Measurements from ENCODE around the gene WNT3.

Gene WNT3

DNA sequence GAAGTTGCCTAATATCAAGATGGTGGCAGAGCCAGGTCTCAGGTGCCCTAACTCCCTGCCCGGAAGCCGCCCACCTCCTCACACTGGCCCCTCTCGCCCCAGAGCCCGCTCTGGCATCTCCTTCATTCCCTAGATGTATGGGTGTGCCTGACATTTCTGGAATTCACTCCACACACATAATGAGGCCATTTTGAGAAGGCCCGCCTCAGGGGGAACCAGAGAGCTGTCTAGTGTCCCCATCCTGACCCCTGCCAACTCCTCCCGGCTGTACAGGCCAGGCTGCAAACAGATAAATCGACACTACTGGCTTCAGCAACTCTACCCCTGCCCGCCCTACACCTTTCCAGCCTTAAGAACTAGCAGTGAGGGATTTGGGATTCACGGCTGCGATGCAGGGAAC, 7.7 kb downstream of the WNT3 start:
- no peak overlapping the region for H3K27ac ChIP-seq (ENCODE audit: extremely low read depth, low read depth, low read length)
- CTCF ChIA-PET = interaction anchor here (2.2 kb wide), 1 partner anchor 24 kb away, joined by 11 read pairs; no protein-coding TSS in a partner anchor
- H3K36me3 ChIP-seq (ENCODE audit: control insufficient read depth in 2 of 2, insufficient read depth in 1 of 2, low read length in 2 of 2) = no peaks in the 10 kb centered on the region
- POLR2A ChIA-PET = no interaction called here
- H3K4me3 ChIP-seq (ENCODE audit: low read depth, low read length) = no peak overlapping the region
- H3K4me1 ChIP-seq (ENCODE audit: control insufficient read depth, insufficient read depth, low read length) = no peaks in the 10 kb centered on the region
- TF ChIP-seq HOXC10 (CRISPR knock-in tag; IDR thresholded peaks at IDR 0.05) = no peak
- no peak for TF ChIP-seq ZNF239 (tag by site-specific recombination; IDR thresholded peaks at IDR 0.05)
- no peak for TF ChIP-seq ZNF433 (tag by site-specific recombination; IDR thresholded peaks at IDR 0.05; ENCODE audit: low read depth)
- no peak for TF ChIP-seq ZNF555 (tag by site-specific recombination; conservative IDR thresholded peaks at IDR 0.05)
- no peak for TF ChIP-seq BCL11A (tag by site-specific recombination; IDR thresholded peaks at IDR 0.05; ENCODE audit: low read depth)
- TF ChIP-seq SP3 (tag by site-specific recombination; IDR thresholded peaks at IDR 0.05) = no peak
- no peak for TF ChIP-seq ZNF2 (tag by site-specific recombination; IDR thresholded peaks at IDR 0.05)
- no peak for TF ChIP-seq GLIS2 (tag by site-specific recombination; IDR thresholded peaks at IDR 0.05)
- TF ChIP-seq, protein P1, sequence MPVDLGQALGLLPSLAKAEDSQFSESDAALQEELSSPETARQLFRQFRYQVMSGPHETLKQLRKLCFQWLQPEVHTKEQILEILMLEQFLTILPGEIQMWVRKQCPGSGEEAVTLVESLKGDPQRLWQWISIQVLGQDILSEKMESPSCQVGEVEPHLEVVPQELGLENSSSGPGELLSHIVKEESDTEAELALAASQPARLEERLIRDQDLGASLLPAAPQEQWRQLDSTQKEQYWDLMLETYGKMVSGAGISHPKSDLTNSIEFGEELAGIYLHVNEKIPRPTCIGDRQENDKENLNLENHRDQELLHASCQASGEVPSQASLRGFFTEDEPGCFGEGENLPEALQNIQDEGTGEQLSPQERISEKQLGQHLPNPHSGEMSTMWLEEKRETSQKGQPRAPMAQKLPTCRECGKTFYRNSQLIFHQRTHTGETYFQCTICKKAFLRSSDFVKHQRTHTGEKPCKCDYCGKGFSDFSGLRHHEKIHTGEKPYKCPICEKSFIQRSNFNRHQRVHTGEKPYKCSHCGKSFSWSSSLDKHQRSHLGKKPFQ (tag by site-specific recombination; IDR thresholded peaks at IDR 0.05) = no peak
- TF ChIP-seq, protein P2, sequence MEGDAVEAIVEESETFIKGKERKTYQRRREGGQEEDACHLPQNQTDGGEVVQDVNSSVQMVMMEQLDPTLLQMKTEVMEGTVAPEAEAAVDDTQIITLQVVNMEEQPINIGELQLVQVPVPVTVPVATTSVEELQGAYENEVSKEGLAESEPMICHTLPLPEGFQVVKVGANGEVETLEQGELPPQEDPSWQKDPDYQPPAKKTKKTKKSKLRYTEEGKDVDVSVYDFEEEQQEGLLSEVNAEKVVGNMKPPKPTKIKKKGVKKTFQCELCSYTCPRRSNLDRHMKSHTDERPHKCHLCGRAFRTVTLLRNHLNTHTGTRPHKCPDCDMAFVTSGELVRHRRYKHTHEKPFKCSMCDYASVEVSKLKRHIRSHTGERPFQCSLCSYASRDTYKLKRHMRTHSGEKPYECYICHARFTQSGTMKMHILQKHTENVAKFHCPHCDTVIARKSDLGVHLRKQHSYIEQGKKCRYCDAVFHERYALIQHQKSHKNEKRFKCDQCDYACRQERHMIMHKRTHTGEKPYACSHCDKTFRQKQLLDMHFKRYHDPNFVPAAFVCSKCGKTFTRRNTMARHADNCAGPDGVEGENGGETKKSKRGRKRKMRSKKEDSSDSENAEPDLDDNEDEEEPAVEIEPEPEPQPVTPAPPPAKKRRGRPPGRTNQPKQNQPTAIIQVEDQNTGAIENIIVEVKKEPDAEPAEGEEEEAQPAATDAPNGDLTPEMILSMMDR (tag by site-specific recombination; IDR thresholded peaks at IDR 0.05) = no peak
- no peak for TF ChIP-seq KLF7 (tag by site-specific recombination; IDR thresholded peaks at IDR 0.05; ENCODE audit: borderline replicate concordance)
- TF ChIP-seq KLF9 (tag by site-specific recombination; IDR thresholded peaks at IDR 0.05; ENCODE audit: low read depth) = no peak
- TF ChIP-seq SETDB1 (IDR thresholded peaks at IDR 0.05; ENCODE audit: insufficient read length, low read length) = no peak
- TF ChIP-seq, protein P3, sequence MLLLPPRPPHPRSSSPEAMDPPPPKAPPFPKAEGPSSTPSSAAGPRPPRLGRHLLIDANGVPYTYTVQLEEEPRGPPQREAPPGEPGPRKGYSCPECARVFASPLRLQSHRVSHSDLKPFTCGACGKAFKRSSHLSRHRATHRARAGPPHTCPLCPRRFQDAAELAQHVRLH (tag by site-specific recombination; IDR thresholded peaks at IDR 0.05) = no peak
- TF ChIP-seq, protein P4, sequence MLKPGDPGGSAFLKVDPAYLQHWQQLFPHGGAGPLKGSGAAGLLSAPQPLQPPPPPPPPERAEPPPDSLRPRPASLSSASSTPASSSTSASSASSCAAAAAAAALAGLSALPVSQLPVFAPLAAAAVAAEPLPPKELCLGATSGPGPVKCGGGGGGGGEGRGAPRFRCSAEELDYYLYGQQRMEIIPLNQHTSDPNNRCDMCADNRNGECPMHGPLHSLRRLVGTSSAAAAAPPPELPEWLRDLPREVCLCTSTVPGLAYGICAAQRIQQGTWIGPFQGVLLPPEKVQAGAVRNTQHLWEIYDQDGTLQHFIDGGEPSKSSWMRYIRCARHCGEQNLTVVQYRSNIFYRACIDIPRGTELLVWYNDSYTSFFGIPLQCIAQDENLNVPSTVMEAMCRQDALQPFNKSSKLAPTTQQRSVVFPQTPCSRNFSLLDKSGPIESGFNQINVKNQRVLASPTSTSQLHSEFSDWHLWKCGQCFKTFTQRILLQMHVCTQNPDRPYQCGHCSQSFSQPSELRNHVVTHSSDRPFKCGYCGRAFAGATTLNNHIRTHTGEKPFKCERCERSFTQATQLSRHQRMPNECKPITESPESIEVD (tag by site-specific recombination; IDR thresholded peaks at IDR 0.05) = no peak
- H3K9me3 ChIP-seq (ENCODE audit: control insufficient read depth, insufficient read depth, low read depth, low read length) = no peaks in the 10 kb centered on the region

DNA sequence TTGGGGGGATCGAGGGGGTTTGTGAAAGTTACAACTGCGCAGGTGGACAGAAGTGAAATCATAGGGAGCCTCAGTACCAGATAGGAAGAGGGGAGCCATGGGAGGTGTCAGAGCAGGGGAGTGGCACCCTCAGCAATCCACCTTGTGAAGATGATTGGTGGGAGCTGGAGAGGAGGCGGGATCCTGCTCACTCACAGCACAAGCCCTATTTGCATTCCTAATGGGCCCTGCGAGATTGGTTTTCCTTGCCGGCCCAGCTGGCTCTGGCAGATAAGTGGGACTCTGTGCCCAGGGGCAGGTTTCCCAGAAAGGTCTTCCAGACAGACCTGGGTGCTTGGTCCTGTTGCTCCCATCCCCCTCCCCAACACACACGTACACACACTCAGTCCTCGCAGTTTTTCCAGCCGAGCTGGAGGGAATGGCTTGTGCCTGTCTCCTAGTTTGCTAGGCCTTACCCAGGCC, 9.4 kb downstream of the WNT3 start:
- H3K27ac ChIP-seq (ENCODE audit: extremely low read depth, low read depth, low read length) = no peak overlapping the region
- no peaks in the 10 kb centered on the region for H3K4me1 ChIP-seq (ENCODE audit: control insufficient read depth, insufficient read depth, low read length)
- POLR2A ChIA-PET = interaction anchor here (0.7 kb wide), 1 partner anchor 1071 kb away, joined by 3 read pairs; no protein-coding TSS in a partner anchor
- TF ChIP-seq ZNF155 (tag by site-specific recombination; IDR thresholded peaks at IDR 0.05) (no peak), SP2 (tag by site-specific recombination; IDR thresholded peaks at IDR 0.05) (peak; percentile 28; the same call in 1 of the 2 replicates), ZNF16 (tag by site-specific recombination; IDR thresholded peaks at IDR 0.05; ENCODE audit: low read depth) (peak; percentile 83), ZBTB17 (tag by site-specific recombination; IDR thresholded peaks at IDR 0.05) (peak; percentile 20; the same call in 1 of the 2 replicates), ZNF184 (tag by site-specific recombination; IDR thresholded peaks at IDR 0.05) (no peak)
- CTCF ChIA-PET = interaction anchor here (0.7 to 2.2 kb wide), 3 partner anchors 12 to 28 kb away, joined by 3 to 11 read pairs (median 5); no protein-coding TSS in a partner anchor
- no peaks in the 10 kb centered on the region for H3K9me3 ChIP-seq (ENCODE audit: control insufficient read depth, insufficient read depth, low read depth, low read length)
- no peaks in the 10 kb centered on the region for H3K36me3 ChIP-seq (ENCODE audit: control insufficient read depth in 2 of 2, insufficient read depth in 1 of 2, low read length in 2 of 2)
- H3K4me3 ChIP-seq (ENCODE audit: low read depth, low read length) = no peak overlapping the region
